ENCODE results near the gene NIM1K. TPM values are rescaled to one million over a fixed set of nuclear protein-coding genes. Genes with fewer than 3 reads are reported as not detected.

The NIM1K gene
- total RNA-seq, 3 donors from 2014 or later (not counting 1 experiment from before 2014, with no cell fraction given) = 0.28 to 0.40 (median 0.36) TPM

GRCh38 chr5:43190755-43191603 lies 1.0 kb upstream of the NIM1K start:
- TF ChIP-seq CTCF (IDR thresholded peaks at IDR 0.05) = no peak
- Mint-ChIP-seq H3K27me3 (ENCODE audit: low read depth in 2 of 2) (peaks cover 0 to 15% of the 10 kb centered on the region in 2 donors), H3K4me1 (peaks cover 26 to 34% of the 10 kb centered on the region in 2 donors), H3K9me3 (no peaks in the 10 kb centered on the region), H3K27ac (peak overlapping the region; percentile 0 to 72), H3K4me3 (peak overlapping the region; percentile 83), H3K36me3 (no peaks in the 10 kb centered on the region)
- H3K36me3 ChIP-seq (ENCODE audit: control insufficient read depth, insufficient read depth, low read length) = no peaks in the 10 kb centered on the region
- ATAC-seq (no peak), DNase-seq (no peak)
- WGBS (ENCODE audit: insufficient coverage) = 45% methylated on average over 10 of the region's 10 CpGs
- H3K27ac ChIP-seq (ENCODE audit: low read length) = no peak overlapping the region
- H3K4me3 ChIP-seq (ENCODE audit: low read length) = no peak overlapping the region
- intact Hi-C loops (cut with micrococcal nuclease) = no loop called here
- no peaks in the 10 kb centered on the region for H3K9me3 ChIP-seq (ENCODE audit: control insufficient read depth, insufficient read depth, low read length)
- H3K27me3 ChIP-seq (ENCODE audit: control insufficient read depth, insufficient read depth, low read length) = peaks cover 3% of the 10 kb centered on the region
- peaks cover 20% of the 10 kb centered on the region for H3K4me1 ChIP-seq (ENCODE audit: control insufficient read depth, insufficient read depth, low read length)

DNA sequence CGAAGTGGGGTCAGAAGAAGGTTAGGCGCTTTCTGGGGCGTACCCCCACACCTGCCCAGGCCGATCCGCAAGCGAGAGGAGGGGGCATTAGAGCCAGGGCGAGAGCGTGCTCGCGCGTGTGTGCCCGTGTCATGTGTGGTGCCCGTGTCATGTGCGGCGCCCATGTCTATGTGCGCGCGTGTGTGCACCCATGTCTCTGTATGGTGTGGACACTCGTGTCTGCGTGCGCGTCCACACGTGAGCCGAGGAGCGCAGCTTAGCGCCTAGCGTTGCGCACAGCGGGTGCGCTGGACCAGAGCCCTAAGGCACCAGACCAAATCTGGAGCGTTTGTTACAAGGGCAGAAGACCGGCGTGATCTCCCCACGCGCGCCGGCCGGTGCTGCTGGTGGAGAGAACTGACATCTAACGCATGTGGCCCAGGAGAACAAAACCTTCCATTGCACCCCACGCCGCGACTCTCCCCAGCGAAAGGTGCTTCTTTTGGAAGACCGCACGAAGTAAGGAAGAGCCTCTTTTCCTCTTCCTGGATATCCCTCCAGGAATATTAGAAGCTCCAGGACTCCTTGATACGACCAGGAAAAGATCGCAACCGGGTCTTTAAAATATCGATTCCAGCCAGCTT lies 644 bp downstream of the NIM1K start:
- Mint-ChIP-seq H3K9me3 (no peaks in the 10 kb centered on the region), H3K27me3 (ENCODE audit: low read depth in 2 of 2) (peaks cover 0 to 15% of the 10 kb centered on the region in 2 donors), H3K4me1 (peaks cover 26 to 34% of the 10 kb centered on the region in 2 donors), H3K36me3 (no peaks in the 10 kb centered on the region), H3K27ac (peak overlapping the region in 1 of 2 donors; percentile 72), H3K4me3 (peak overlapping the region; percentile 83)
- TF ChIP-seq CTCF (IDR thresholded peaks at IDR 0.05) = no peak
- no peaks in the 10 kb centered on the region for H3K9me3 ChIP-seq (ENCODE audit: control insufficient read depth, insufficient read depth, low read length)
- DNase-seq (peak; percentile 24 to 44), ATAC-seq (peak; percentile 39 to 55 (median 48))
- no peaks in the 10 kb centered on the region for H3K36me3 ChIP-seq (ENCODE audit: control insufficient read depth, insufficient read depth, low read length)
- intact Hi-C loops (cut with micrococcal nuclease) = loop anchor here (1.0 to 2.0 kb wide), 2 partner anchors 72 to 121 kb away; partner anchors contain the start of genes HMGCS1 and ZNF131
- peak overlapping the region; percentile 24 for H3K4me3 ChIP-seq (ENCODE audit: low read length)
- no peak overlapping the region for H3K27ac ChIP-seq (ENCODE audit: low read length)
- peaks cover 20% of the 10 kb centered on the region for H3K4me1 ChIP-seq (ENCODE audit: control insufficient read depth, insufficient read depth, low read length)
- 4% methylated on average over 49 of the region's 49 CpGs for WGBS (ENCODE audit: insufficient coverage)
- peaks cover 3% of the 10 kb centered on the region for H3K27me3 ChIP-seq (ENCODE audit: control insufficient read depth, insufficient read depth, low read length)

GRCh38 chr5:43193181-43193893 lies 1.3 kb downstream of the NIM1K start:
- TF ChIP-seq CTCF (IDR thresholded peaks at IDR 0.05) = no peak
- H3K9me3 ChIP-seq (ENCODE audit: control insufficient read depth, insufficient read depth, low read length) = no peaks in the 10 kb centered on the region
- peaks cover 3% of the 10 kb centered on the region for H3K27me3 ChIP-seq (ENCODE audit: control insufficient read depth, insufficient read depth, low read length)
- WGBS (ENCODE audit: insufficient coverage) = 5% methylated on average over 12 of the region's 12 CpGs
- ATAC-seq (peak; percentile 47 to 55 (median 54)), DNase-seq (peak in 1 of 2 donors; percentile 67)
- H3K4me3 Mint-ChIP-seq = peak overlapping the region; percentile 83
- H3K9me3 Mint-ChIP-seq = no peaks in the 10 kb centered on the region
- H3K27ac ChIP-seq (ENCODE audit: low read length) = no peak overlapping the region
- H3K27ac Mint-ChIP-seq = peak overlapping the region; percentile 23 to 72
- H3K36me3 ChIP-seq (ENCODE audit: control insufficient read depth, insufficient read depth, low read length) = no peaks in the 10 kb centered on the region
- intact Hi-C loops (cut with micrococcal nuclease) = loop anchor here (1.0 to 2.0 kb wide), 2 partner anchors 73 to 120 kb away; partner anchors contain the start of genes HMGCS1 and ZNF131
- peaks cover 0 to 15% of the 10 kb centered on the region in 2 donors for H3K27me3 Mint-ChIP-seq (ENCODE audit: low read depth in 2 of 2)
- H3K4me3 ChIP-seq (ENCODE audit: low read length) = no peak overlapping the region
- H3K4me1 ChIP-seq (ENCODE audit: control insufficient read depth, insufficient read depth, low read length) = peaks cover 20% of the 10 kb centered on the region
- H3K36me3 Mint-ChIP-seq = no peaks in the 10 kb centered on the region
- H3K4me1 Mint-ChIP-seq = peaks cover 26 to 34% of the 10 kb centered on the region in 2 donors

Data from natural killer cell (primary cell).